ENCODE data around the gene SYT1. TPM values are rescaled to one million over a fixed set of nuclear protein-coding genes. Genes with fewer than 3 reads are reported as not detected.

The SYT1 gene
- total RNA-seq, 4 donors from 2014 or later: 4.1 to 10.0 (median 6.7) TPM

- TF ChIP-seq POLR2AphosphoS5 (IDR thresholded peaks at IDR 0.05): no peak
- TF ChIP-seq EP300 (IDR thresholded peaks at IDR 0.05): no peak
- TF ChIP-seq CTCF (IDR thresholded peaks at IDR 0.05): no peak
- no peak for TF ChIP-seq POLR2A (IDR thresholded peaks at IDR 0.05; ENCODE audit: low read depth)
- intact Hi-C loops (cut with DNase I): no loop called here
- no peak overlapping the region for H3K4me3 ChIP-seq
- peaks cover 0 to 4% (median 0%) of the 10 kb centered on the region in 4 donors for H3K9me3 ChIP-seq
- 84% methylated on average over 2 of the region's 2 CpGs for WGBS
- no peak for DNase-seq (ENCODE audit: extremely low spot score)
- H3K36me3 ChIP-seq: no peaks in the 10 kb centered on the region
- H3K27ac ChIP-seq (replicated peaks in 1 of 4): no peak overlapping the region
- H3K27me3 ChIP-seq: no peaks in the 10 kb centered on the region
- H3K4me1 ChIP-seq: no peaks in the 10 kb centered on the region
Observed at GRCh38 chr12:79168687-79169086, 304.1 kb downstream of the SYT1 start.

- TF ChIP-seq CTCF (IDR thresholded peaks at IDR 0.05): no peak
- TF ChIP-seq POLR2A (IDR thresholded peaks at IDR 0.05; ENCODE audit: low read depth): no peak
- TF ChIP-seq POLR2AphosphoS5 (IDR thresholded peaks at IDR 0.05): no peak
- TF ChIP-seq EP300 (IDR thresholded peaks at IDR 0.05): no peak
- DNase-seq (ENCODE audit: extremely low spot score): no peak
- Histone ChIP-seq H3K9me3 (peaks cover 0 to 4% (median 0%) of the 10 kb centered on the region in 4 donors), H3K4me3 (no peak overlapping the region), H3K27ac (replicated peaks in 1 of 4) (no peak overlapping the region), H3K27me3 (no peaks in the 10 kb centered on the region), H3K36me3 (no peaks in the 10 kb centered on the region), H3K4me1 (no peaks in the 10 kb centered on the region)
- intact Hi-C loops (cut with DNase I): no loop called here
- 8% methylated on average over 1 of the region's 1 CpG for WGBS
Observed at GRCh38 chr12:79174626-79175025, 310.1 kb downstream of the SYT1 start.

GRCh38 chr12:79183003-79183402 is 318.4 kb downstream of the SYT1 start:
- Histone ChIP-seq H3K4me1 (peaks cover 0 to 3% (median 0%) of the 10 kb centered on the region in 4 donors), H3K9me3 (no peaks in the 10 kb centered on the region), H3K27ac (replicated peaks in 1 of 4) (no peak overlapping the region), H3K4me3 (no peak overlapping the region), H3K36me3 (no peaks in the 10 kb centered on the region), H3K27me3 (no peaks in the 10 kb centered on the region)
- intact Hi-C loops (cut with DNase I): no loop called here
- TF ChIP-seq POLR2A (IDR thresholded peaks at IDR 0.05; ENCODE audit: low read depth): no peak
- no peak for TF ChIP-seq EP300 (IDR thresholded peaks at IDR 0.05)
- no peak for TF ChIP-seq POLR2AphosphoS5 (IDR thresholded peaks at IDR 0.05)
- no peak for TF ChIP-seq CTCF (IDR thresholded peaks at IDR 0.05)
- 85% methylated on average over 2 of the region's 2 CpGs for WGBS
- no peak for DNase-seq (ENCODE audit: extremely low spot score)

- Histone ChIP-seq H3K9me3 (no peaks in the 10 kb centered on the region), H3K4me1 (peaks cover 0 to 3% (median 0%) of the 10 kb centered on the region in 4 donors), H3K27me3 (no peaks in the 10 kb centered on the region), H3K4me3 (no peak overlapping the region), H3K36me3 (no peaks in the 10 kb centered on the region), H3K27ac (replicated peaks in 1 of 4) (no peak overlapping the region)
- intact Hi-C loops (cut with DNase I): no loop called here
- TF ChIP-seq EP300 (IDR thresholded peaks at IDR 0.05) (no peak), POLR2A (IDR thresholded peaks at IDR 0.05; ENCODE audit: low read depth) (no peak), POLR2AphosphoS5 (IDR thresholded peaks at IDR 0.05) (no peak), CTCF (IDR thresholded peaks at IDR 0.05) (no peak)
- no peak for DNase-seq (ENCODE audit: extremely low spot score)
- WGBS: 69% methylated on average over 3 of the region's 3 CpGs
Observed at GRCh38 chr12:79183926-79184325, 319.4 kb downstream of the SYT1 start.

GRCh38 chr12:79186506-79186905 is 321.9 kb downstream of the SYT1 start:
- Histone ChIP-seq H3K36me3 (no peaks in the 10 kb centered on the region), H3K27me3 (no peaks in the 10 kb centered on the region), H3K4me1 (peaks cover 0 to 3% (median 0%) of the 10 kb centered on the region in 4 donors), H3K27ac (replicated peaks in 1 of 4) (no peak overlapping the region), H3K4me3 (no peak overlapping the region), H3K9me3 (no peaks in the 10 kb centered on the region)
- TF ChIP-seq EP300 (IDR thresholded peaks at IDR 0.05) (no peak), POLR2A (IDR thresholded peaks at IDR 0.05; ENCODE audit: low read depth) (no peak), POLR2AphosphoS5 (IDR thresholded peaks at IDR 0.05) (no peak), CTCF (IDR thresholded peaks at IDR 0.05) (no peak)
- DNase-seq (ENCODE audit: extremely low spot score): no peak
- intact Hi-C loops (cut with DNase I): no loop called here
- 69% methylated on average over 2 of the region's 2 CpGs for WGBS
